ENCODE results near the gene NAA10. TPM values are rescaled to one million over a fixed set of nuclear protein-coding genes. Genes with fewer than 3 reads are reported as not detected.

Gene NAA10
- total RNA-seq, 2 experiments from 2014 or later: 98.9 to 106 TPM

DNA sequence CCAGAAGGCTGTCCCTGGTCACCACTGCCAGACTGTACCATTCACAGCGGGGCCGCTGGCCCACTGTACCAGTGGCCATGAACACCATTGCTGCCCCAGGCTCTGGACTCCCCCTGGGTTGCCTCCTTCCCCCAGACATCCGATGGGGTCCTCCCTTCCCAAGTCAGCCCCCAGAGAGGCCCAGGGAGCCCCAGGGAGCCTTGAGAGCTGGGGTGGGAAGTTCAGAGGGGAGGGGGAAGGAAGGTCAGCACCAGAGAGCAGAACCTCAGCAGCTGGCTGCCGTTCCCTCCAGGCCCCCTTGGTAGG is 8.3 kb downstream of the NAA10 start:
- ATAC-seq: peak; percentile 5
- ChIA-PET POLR2A (interaction anchor here (0.6 to 9.3 kb wide), 15 partner anchors 10 to 94 kb away, joined by 3 to 90 read pairs (median 4); partner anchors contain the start of genes HCFC1, RENBP and TMEM187), CTCF (interaction anchor here (0.8 to 10.6 kb wide), 3 partner anchors 22 to 447 kb away, joined by 3 to 228 read pairs (median 37); partner anchors contain the start of genes HCFC1, RENBP and TMEM187)
- DNase-seq: no peak
- H3K4me1 Mint-ChIP-seq (ENCODE audit: low read depth): peaks cover 39% of the 10 kb centered on the region
- H3K27ac Mint-ChIP-seq: peak overlapping the region; percentile 98
- peaks cover 50% of the 10 kb centered on the region for H3K36me3 Mint-ChIP-seq (ENCODE audit: low read depth)
- no peaks in the 10 kb centered on the region for H3K27me3 Mint-ChIP-seq (ENCODE audit: low read depth)
- no peaks in the 10 kb centered on the region for H3K9me3 Mint-ChIP-seq (ENCODE audit: insufficient read depth)
- H3K4me3 Mint-ChIP-seq: peak overlapping the region; percentile 84

- H3K27me3 Mint-ChIP-seq (ENCODE audit: low read depth): no peaks in the 10 kb centered on the region
- peaks cover 35% of the 10 kb centered on the region for H3K4me1 Mint-ChIP-seq (ENCODE audit: low read depth)
- peak within 1 kb of the TSS; percentile 98 for H3K27ac Mint-ChIP-seq
- ATAC-seq (peak; percentile 6), DNase-seq (peak; percentile 60)
- peak within 1 kb of the TSS; percentile 95 for H3K4me3 Mint-ChIP-seq
- H3K9me3 Mint-ChIP-seq (ENCODE audit: insufficient read depth): no peaks in the 10 kb centered on the region
- CTCF ChIA-PET: interaction anchor here (1.0 to 10.6 kb wide), 6 partner anchors 15 to 132 kb away, joined by 3 to 228 read pairs (median 6); partner anchors contain the start of genes HCFC1, IDH3G, RENBP and SSR4
- H3K36me3 Mint-ChIP-seq (ENCODE audit: low read depth): peaks cover 47% of the 10 kb centered on the region
- POLR2A ChIA-PET: interaction anchor here (0.6 to 9.3 kb wide), 16 partner anchors 11 to 199 kb away, joined by 3 to 90 read pairs (median 4); partner anchors contain the start of genes HCFC1, RENBP and TMEM187
Observed at GRCh38 chrX:153925739-153926551, 8.9 kb downstream of the NAA10 start, which contains the start of gene ARHGAP4. Gene ARHGAP4, minus strand, starts transcription at chrX:153926264. Its CDS starts 62 bp downstream, at chrX:153926202.

DNA sequence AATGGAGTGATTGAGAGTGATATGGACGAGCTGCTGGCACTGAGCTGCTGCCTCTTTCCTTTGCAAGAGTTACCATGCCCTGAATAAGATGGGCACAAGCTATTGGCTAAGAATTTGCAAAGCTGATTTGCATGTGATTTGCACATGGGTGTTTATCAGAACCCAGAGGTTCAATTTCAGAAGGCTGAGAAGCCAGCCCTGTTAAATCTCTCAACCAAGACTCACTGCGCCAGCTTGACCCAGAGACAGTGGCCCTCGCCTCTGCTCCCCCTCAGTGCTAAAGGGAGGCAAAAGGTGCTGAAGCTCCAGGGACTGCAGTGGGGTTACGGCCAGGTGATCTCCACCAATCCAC is 9.5 kb downstream of the NAA10 start:
- Mint-ChIP-seq H3K4me1 (ENCODE audit: low read depth) (peaks cover 29% of the 10 kb centered on the region), H3K27ac (peak overlapping the region; percentile 96), H3K27me3 (ENCODE audit: low read depth) (no peaks in the 10 kb centered on the region), H3K4me3 (peak overlapping the region; percentile 95), H3K36me3 (ENCODE audit: low read depth) (peaks cover 41% of the 10 kb centered on the region), H3K9me3 (ENCODE audit: insufficient read depth) (no peaks in the 10 kb centered on the region)
- ChIA-PET POLR2A (interaction anchor here (1.0 to 9.3 kb wide), 9 partner anchors 11 to 198 kb away, joined by 3 to 90 read pairs (median 6); partner anchors contain the start of genes HCFC1, RENBP and TMEM187), CTCF (interaction anchor here (1.0 to 10.6 kb wide), 8 partner anchors 10 to 131 kb away, joined by 3 to 228 read pairs (median 6); partner anchors contain the start of genes HCFC1, IDH3G, NAA10 and RENBP)
- DNase-seq (no peak), ATAC-seq (no peak)

DNA sequence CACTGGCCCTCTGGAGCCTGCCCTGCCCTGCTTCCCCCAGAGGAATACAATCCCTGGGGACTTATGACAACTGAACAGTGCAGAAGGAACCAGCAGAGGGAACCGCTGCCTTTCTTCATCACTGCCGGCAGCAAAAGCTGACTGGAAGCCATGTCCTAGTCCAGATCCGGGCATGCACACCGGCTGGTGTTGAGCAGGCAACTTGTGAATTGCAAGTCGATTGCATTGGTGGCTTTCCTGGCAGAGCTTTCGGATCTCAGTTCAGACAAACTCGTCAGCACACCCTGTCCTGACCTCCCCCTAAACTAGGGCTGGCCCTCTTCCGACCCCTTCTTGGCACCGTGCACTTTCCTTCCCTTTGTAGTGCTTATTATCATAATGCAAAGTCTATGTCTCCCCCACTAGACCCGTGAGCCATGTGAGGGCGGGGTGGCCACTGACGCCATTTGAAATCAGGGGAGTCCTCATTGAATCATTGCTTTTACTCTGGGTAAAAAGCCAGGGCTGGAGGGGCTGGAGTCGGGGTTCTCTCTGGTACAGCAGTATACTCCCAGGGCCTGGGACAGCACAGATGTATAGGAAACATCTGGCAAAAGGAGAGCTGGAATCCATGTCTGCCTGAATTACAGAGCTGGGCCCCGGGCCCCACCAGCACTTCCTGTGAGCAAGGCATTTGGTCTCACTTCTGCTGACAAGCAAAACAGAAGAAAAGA is 10.5 kb downstream of the NAA10 start:
- Mint-ChIP-seq H3K27me3 (ENCODE audit: low read depth) (no peaks in the 10 kb centered on the region), H3K4me3 (peak overlapping the region; percentile 95), H3K4me1 (ENCODE audit: low read depth) (peaks cover 28% of the 10 kb centered on the region), H3K36me3 (ENCODE audit: low read depth) (peaks cover 42% of the 10 kb centered on the region), H3K27ac (peak overlapping the region; percentile 96), H3K9me3 (ENCODE audit: insufficient read depth) (no peaks in the 10 kb centered on the region)
- DNase-seq (peak; percentile 52), ATAC-seq (no peak)
- CTCF ChIA-PET: interaction anchor here (0.9 to 10.6 kb wide), 7 partner anchors 11 to 45 kb away, joined by 3 to 228 read pairs (median 5); partner anchors contain the start of genes HCFC1, NAA10, RENBP and TMEM187
- POLR2A ChIA-PET: interaction anchor here (0.6 to 9.3 kb wide), 7 partner anchors 13 to 96 kb away, joined by 3 to 90 read pairs (median 5); partner anchors contain the start of genes HCFC1, RENBP and TMEM187

GRCh38 chrX:153922932-153923857 is 11.6 kb downstream of the NAA10 start:
- ChIA-PET POLR2A (interaction anchor here (0.8 to 9.3 kb wide), 3 partner anchors 12 to 47 kb away, joined by 3 to 90 read pairs (median 84); partner anchors contain the start of genes HCFC1, RENBP and TMEM187), CTCF (interaction anchor here (1.1 to 10.6 kb wide), 7 partner anchors 10 to 46 kb away, joined by 3 to 228 read pairs (median 4); partner anchors contain the start of genes HCFC1, RENBP and TMEM187)
- H3K4me1 Mint-ChIP-seq (ENCODE audit: low read depth): peaks cover 23% of the 10 kb centered on the region
- no peaks in the 10 kb centered on the region for H3K9me3 Mint-ChIP-seq (ENCODE audit: insufficient read depth)
- ATAC-seq (no peak), DNase-seq (no peak)
- peak overlapping the region; percentile 96 for H3K27ac Mint-ChIP-seq
- H3K4me3 Mint-ChIP-seq: peak overlapping the region; percentile 95
- H3K27me3 Mint-ChIP-seq (ENCODE audit: low read depth): no peaks in the 10 kb centered on the region
- H3K36me3 Mint-ChIP-seq (ENCODE audit: low read depth): peaks cover 44% of the 10 kb centered on the region

- Mint-ChIP-seq H3K9me3 (ENCODE audit: insufficient read depth) (no peaks in the 10 kb centered on the region), H3K4me1 (ENCODE audit: low read depth) (peaks cover 25% of the 10 kb centered on the region), H3K4me3 (peak overlapping the region; percentile 95), H3K27ac (peak overlapping the region; percentile 87), H3K27me3 (ENCODE audit: low read depth) (no peaks in the 10 kb centered on the region), H3K36me3 (ENCODE audit: low read depth) (peaks cover 52% of the 10 kb centered on the region)
- no peak for ATAC-seq
- ChIA-PET POLR2A (interaction anchor here (1.0 to 9.3 kb wide), 2 partner anchors 26 to 46 kb away, joined by 3 to 84 read pairs; partner anchors contain the start of gene RENBP), CTCF (interaction anchor here (1.5 to 10.6 kb wide), 2 partner anchors 15 to 27 kb away, joined by 3 to 228 read pairs; partner anchors contain the start of gene RENBP)
- no peak for DNase-seq
Observed at GRCh38 chrX:153921511-153922446, 13.1 kb downstream of the NAA10 start.

- no peaks in the 10 kb centered on the region for H3K27me3 Mint-ChIP-seq (ENCODE audit: low read depth)
- H3K9me3 Mint-ChIP-seq (ENCODE audit: insufficient read depth): no peaks in the 10 kb centered on the region
- H3K27ac Mint-ChIP-seq: no peak overlapping the region
- ChIA-PET CTCF (interaction anchor here (10.6 kb wide), 1 partner anchor 28 kb away, joined by 228 read pairs; the partner anchor contains the start of gene RENBP), POLR2A (interaction anchor here (1.0 kb wide), 1 partner anchor 46 kb away, joined by 3 read pairs; no protein-coding TSS in a partner anchor)
- no peak for DNase-seq
- peaks cover 27% of the 10 kb centered on the region for H3K4me1 Mint-ChIP-seq (ENCODE audit: low read depth)
- H3K36me3 Mint-ChIP-seq (ENCODE audit: low read depth): peaks cover 56% of the 10 kb centered on the region
- ATAC-seq: no peak
- H3K4me3 Mint-ChIP-seq: peak overlapping the region; percentile 95
Observed at GRCh38 chrX:153921070-153921469, 13.8 kb downstream of the NAA10 start.

GRCh38 chrX:153920546-153920945 is 14.3 kb downstream of the NAA10 start:
- Mint-ChIP-seq H3K9me3 (ENCODE audit: insufficient read depth) (no peaks in the 10 kb centered on the region), H3K4me3 (no peak overlapping the region), H3K27me3 (ENCODE audit: low read depth) (no peaks in the 10 kb centered on the region), H3K4me1 (ENCODE audit: low read depth) (peaks cover 27% of the 10 kb centered on the region), H3K36me3 (ENCODE audit: low read depth) (peaks cover 59% of the 10 kb centered on the region), H3K27ac (no peak overlapping the region)
- DNase-seq: no peak
- ChIA-PET POLR2A (no interaction called here), CTCF (no interaction called here)
- ATAC-seq: no peak

- no peak overlapping the region for H3K4me3 Mint-ChIP-seq
- peaks cover 49% of the 10 kb centered on the region for H3K36me3 Mint-ChIP-seq (ENCODE audit: low read depth)
- ChIA-PET CTCF (no interaction called here), POLR2A (no interaction called here)
- ATAC-seq (no peak), DNase-seq (no peak)
- no peaks in the 10 kb centered on the region for H3K9me3 Mint-ChIP-seq (ENCODE audit: insufficient read depth)
- no peaks in the 10 kb centered on the region for H3K27me3 Mint-ChIP-seq (ENCODE audit: low read depth)
- peaks cover 27% of the 10 kb centered on the region for H3K4me1 Mint-ChIP-seq (ENCODE audit: low read depth)
- peak overlapping the region; percentile 52 for H3K27ac Mint-ChIP-seq
Observed at GRCh38 chrX:153919281-153919680, 15.6 kb downstream of the NAA10 start.

DNA sequence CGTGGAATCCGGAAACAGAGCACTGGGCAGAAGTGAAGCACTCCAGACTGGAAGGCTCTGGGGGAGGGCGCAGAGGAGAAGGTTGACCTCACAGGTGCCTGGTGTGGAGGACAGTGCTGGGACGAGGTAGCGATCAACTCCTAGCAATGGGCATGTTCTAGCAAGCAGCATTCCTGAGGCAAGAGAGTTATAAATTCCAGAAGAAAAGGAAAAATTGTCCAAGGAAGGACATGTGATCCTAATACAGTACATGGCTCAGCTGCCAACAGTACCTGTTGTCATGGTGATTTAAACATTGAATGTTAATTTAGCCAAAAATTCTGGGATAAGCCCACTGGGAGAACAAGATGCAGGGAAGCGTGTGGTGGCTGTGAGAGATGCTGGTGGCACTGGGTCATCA is 17.0 kb downstream of the NAA10 start:
- CTCF ChIA-PET: no interaction called here
- no peaks in the 10 kb centered on the region for H3K27me3 Mint-ChIP-seq (ENCODE audit: low read depth)
- no peaks in the 10 kb centered on the region for H3K9me3 Mint-ChIP-seq (ENCODE audit: insufficient read depth)
- H3K27ac Mint-ChIP-seq: no peak overlapping the region
- DNase-seq (no peak), ATAC-seq (no peak)
- H3K4me3 Mint-ChIP-seq: no peak overlapping the region
- peaks cover 21% of the 10 kb centered on the region for H3K4me1 Mint-ChIP-seq (ENCODE audit: low read depth)
- peaks cover 40% of the 10 kb centered on the region for H3K36me3 Mint-ChIP-seq (ENCODE audit: low read depth)
- POLR2A ChIA-PET: interaction anchor here (0.6 kb wide), 1 partner anchor 39 kb away, joined by 3 read pairs; no protein-coding TSS in a partner anchor

Data from activated CD8-positive, alpha-beta T cell treated with anti-CD3 and anti-CD28 coated beads, Interleukin-2, amount 10 ng/mL, durations not matched to agents 7 days and 5 days (primary cell).